Activated CD8-positive, alpha-beta memory T cell treated with anti-CD3 and anti-CD28 coated beads for 4 hours (primary cell): Measurements from ENCODE around the gene MERTK.
"Not testable (repeated sequence)": the region's sequence is repeated elsewhere in the genome, so short reads cannot be mapped to it uniquely, and the experiment has no call there.

ENCODE experiments used
- DNase-seq, 2 donors: peaks; one replicate each; pipeline ENCODE4 v3.0.0-alpha.2; 2020; ENCODE audit warnings: low read depth in 2 of 2

Gene MERTK

GRCh38 chr2:111909997-111910396 is 11.6 kb downstream of the MERTK start:
- DNase-seq: not testable (repeated sequence)

GRCh38 chr2:111910609-111911277 is 12.3 kb downstream of the MERTK start:
- DNase-seq: no peak

- not testable (repeated sequence) for DNase-seq
Measured at GRCh38 chr2:111911295-111911977, 13.0 kb downstream of the MERTK start.

GRCh38 chr2:111912547-111912946 is 14.1 kb downstream of the MERTK start:
- DNase-seq: no peak

GRCh38 chr2:111917106-111917505 is 18.7 kb downstream of the MERTK start:
- no peak for DNase-seq

- DNase-seq: no peak
Measured at GRCh38 chr2:111918383-111918806, 20.0 kb downstream of the MERTK start.

- DNase-seq: no peak
Measured at GRCh38 chr2:111919365-111919764, 21.0 kb downstream of the MERTK start.

- no peak for DNase-seq
Measured at GRCh38 chr2:111919794-111920608, 21.6 kb downstream of the MERTK start.

- no peak for DNase-seq
Measured at GRCh38 chr2:111923276-111923804, 24.9 kb downstream of the MERTK start.

GRCh38 chr2:111924617-111925107 is 26.3 kb downstream of the MERTK start:
- DNase-seq: no peak

- no peak for DNase-seq
Measured at GRCh38 chr2:111927723-111928122, 29.3 kb downstream of the MERTK start.

- no peak for DNase-seq
Measured at GRCh38 chr2:111930409-111930808, 32.0 kb downstream of the MERTK start.

GRCh38 chr2:111930875-111931274 is 32.5 kb downstream of the MERTK start:
- no peak for DNase-seq

GRCh38 chr2:111932841-111933291 is 34.5 kb downstream of the MERTK start:
- DNase-seq: no peak

GRCh38 chr2:111933900-111934299 is 35.5 kb downstream of the MERTK start:
- DNase-seq: not testable (repeated sequence)

- DNase-seq: no peak
Measured at GRCh38 chr2:111936881-111937280, 38.5 kb downstream of the MERTK start.

- no peak for DNase-seq
Measured at GRCh38 chr2:111938392-111938791, 40.0 kb downstream of the MERTK start.

- DNase-seq: no peak
Measured at GRCh38 chr2:111940333-111941196, 42.2 kb downstream of the MERTK start.

GRCh38 chr2:111941531-111941930 is 43.1 kb downstream of the MERTK start:
- no peak for DNase-seq

- DNase-seq: no peak
Measured at GRCh38 chr2:111944531-111945210, 46.3 kb downstream of the MERTK start.
